GM12801 (cell line): Measurements from ENCODE around the gene CSTB.

Experiments used
- CTCF ChIP-seq: IDR thresholded peaks from one replicate; pipeline ENCODE4 v1.5.1; 2011; ENCODE audit warnings: control low read depth; ENCODE audit not compliant: insufficient read length; ENCODE audit errors: extremely low read depth

Gene CSTB

GRCh38 chr21:43794311-43794710 lies 18.2 kb upstream of the CSTB start:
- no peak for TF ChIP-seq CTCF

DNA sequence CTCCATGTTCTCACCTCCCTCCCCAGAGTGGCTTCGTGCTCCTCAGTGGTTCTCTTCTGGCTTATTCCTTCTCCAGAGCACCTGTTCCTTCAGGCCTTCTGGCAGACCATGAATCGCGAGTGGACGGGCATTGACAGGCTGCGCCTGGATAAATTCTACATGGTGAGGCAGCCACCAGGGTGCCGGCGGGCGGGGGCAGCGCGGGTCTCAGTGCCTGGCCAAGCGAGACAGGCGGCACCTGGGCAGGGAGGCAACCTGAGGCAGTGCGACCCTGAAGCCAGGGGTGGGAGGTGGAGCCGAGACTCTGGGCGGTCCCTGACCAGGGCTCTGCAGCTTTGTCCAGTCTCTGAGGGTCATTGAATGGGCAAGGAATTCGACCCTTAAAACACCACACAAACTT lies 17.1 kb upstream of the CSTB start:
- TF ChIP-seq CTCF = no peak

- TF ChIP-seq CTCF = no peak
Observed at GRCh38 chr21:43792406-43792805, 16.3 kb upstream of the CSTB start.

GRCh38 chr21:43790010-43790524 lies 14.0 kb upstream of the CSTB start:
- TF ChIP-seq CTCF = no peak

- TF ChIP-seq CTCF = no peak
Observed at GRCh38 chr21:43789276-43790009, 13.3 kb upstream of the CSTB start, which contains the start of gene RRP1. RRP1 (plus strand) TSS chr21:43789577; CDS start chr21:43789630, 53 bp downstream.

DNA sequence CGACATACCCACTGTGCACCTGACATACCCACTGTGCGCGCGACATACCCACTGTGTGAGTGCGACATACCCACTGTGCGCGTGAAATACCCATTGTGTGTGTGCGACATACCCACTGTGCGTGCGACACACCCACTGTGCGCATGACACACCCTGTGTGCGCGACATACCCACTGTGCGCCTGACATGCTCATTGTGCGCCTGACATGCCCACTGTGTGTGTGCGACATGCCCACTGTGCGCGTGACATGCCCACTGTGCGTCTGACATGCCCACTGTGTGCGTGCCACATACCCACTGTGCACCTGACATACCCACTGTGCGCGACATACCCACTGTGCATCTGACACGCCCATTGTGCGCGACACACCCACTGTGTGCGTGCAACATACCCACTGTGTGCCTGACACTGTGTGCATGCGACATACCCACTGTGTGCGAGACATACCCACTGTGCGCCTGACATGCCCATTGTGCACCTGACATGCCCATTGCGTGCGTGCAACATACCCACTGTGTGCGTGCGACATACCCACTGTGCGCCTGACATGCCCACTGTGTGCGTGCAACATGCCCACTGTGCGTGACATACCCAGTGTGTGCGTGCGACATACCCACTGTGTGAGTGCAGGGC lies 10.8 kb upstream of the CSTB start:
- no peak for TF ChIP-seq CTCF

DNA sequence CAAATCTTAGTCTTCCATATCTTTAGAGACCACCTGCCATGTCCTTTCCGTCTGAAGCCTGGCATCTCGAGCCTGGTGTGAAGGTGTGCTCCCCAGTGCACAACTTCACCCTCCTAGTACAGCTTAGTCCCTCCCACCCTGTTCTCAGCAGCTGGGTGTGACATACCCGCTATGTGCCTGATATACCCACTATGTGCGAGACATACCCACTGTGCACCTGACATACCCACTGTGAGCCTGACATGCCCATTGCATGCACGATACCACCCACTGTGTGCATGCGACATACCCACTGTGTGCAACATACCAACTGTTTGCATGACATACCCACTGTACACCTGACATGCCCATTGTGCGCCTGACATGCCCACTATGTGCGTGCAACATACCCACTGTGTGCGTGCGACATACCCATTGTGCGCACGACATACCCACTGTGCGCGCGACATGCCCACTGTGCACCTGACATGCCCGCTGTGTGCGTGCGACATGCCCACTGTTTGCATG lies 10.2 kb upstream of the CSTB start:
- no peak for TF ChIP-seq CTCF
